ENCODE results near the gene PXDC1.

The PXDC1 gene

GRCh38 chr6:3729603-3730344, 21.7 kb downstream of the PXDC1 start:
- no peak for DNase-seq (ENCODE audit: low read depth)
- no peak overlapping the region for H3K4me3 ChIP-seq (ENCODE audit: low read depth, low read length)
- TF ChIP-seq MAX (IDR thresholded peaks at IDR 0.05; ENCODE audit: low read depth, low read length) = no peak
- TF ChIP-seq CTCF (IDR thresholded peaks at IDR 0.05; ENCODE audit: low read depth, low read length) = no peak
- TF ChIP-seq POLR2A (IDR thresholded peaks at IDR 0.05; ENCODE audit: extremely low read depth, insufficient read length) = no peak
- TF ChIP-seq MYC (IDR thresholded peaks at IDR 0.05; ENCODE audit: low read depth, low read length) = no peak

- no peak overlapping the region for H3K4me3 ChIP-seq (ENCODE audit: low read depth, low read length)
- no peak for DNase-seq (ENCODE audit: low read depth)
- TF ChIP-seq MYC (IDR thresholded peaks at IDR 0.05; ENCODE audit: low read depth, low read length) (no peak), POLR2A (IDR thresholded peaks at IDR 0.05; ENCODE audit: extremely low read depth, insufficient read length) (no peak), MAX (IDR thresholded peaks at IDR 0.05; ENCODE audit: low read depth, low read length) (no peak), CTCF (IDR thresholded peaks at IDR 0.05; ENCODE audit: low read depth, low read length) (no peak)
These were observed 23.9 kb downstream of the PXDC1 start for GRCh38 chr6:3727593-3728108.

GRCh38 chr6:3727036-3727435, 24.5 kb downstream of the PXDC1 start:
- TF ChIP-seq CTCF (IDR thresholded peaks at IDR 0.05; ENCODE audit: low read depth, low read length) (no peak), POLR2A (IDR thresholded peaks at IDR 0.05; ENCODE audit: extremely low read depth, insufficient read length) (no peak), MYC (IDR thresholded peaks at IDR 0.05; ENCODE audit: low read depth, low read length) (no peak)
- no peak overlapping the region for H3K4me3 ChIP-seq (ENCODE audit: low read depth, low read length)
- DNase-seq (ENCODE audit: low read depth) = no peak

GRCh38 chr6:3726421-3726820, 25.1 kb downstream of the PXDC1 start:
- no peak for TF ChIP-seq MAX (IDR thresholded peaks at IDR 0.05; ENCODE audit: low read depth, low read length)
- no peak for TF ChIP-seq CTCF (IDR thresholded peaks at IDR 0.05; ENCODE audit: low read depth, low read length)
- TF ChIP-seq MYC (IDR thresholded peaks at IDR 0.05; ENCODE audit: low read depth, low read length) = no peak
- TF ChIP-seq POLR2A (IDR thresholded peaks at IDR 0.05; ENCODE audit: extremely low read depth, insufficient read length) = no peak
- no peak overlapping the region for H3K4me3 ChIP-seq (ENCODE audit: low read depth, low read length)
- DNase-seq (ENCODE audit: low read depth) = no peak

GRCh38 chr6:3725145-3726047, 26.1 kb downstream of the PXDC1 start:
- DNase-seq (ENCODE audit: low read depth) = no peak
- no peak for TF ChIP-seq MAX (IDR thresholded peaks at IDR 0.05; ENCODE audit: low read depth, low read length)
- TF ChIP-seq POLR2A (IDR thresholded peaks at IDR 0.05; ENCODE audit: extremely low read depth, insufficient read length) = no peak
- TF ChIP-seq CTCF (IDR thresholded peaks at IDR 0.05; ENCODE audit: low read depth, low read length) = no peak
- TF ChIP-seq MYC (IDR thresholded peaks at IDR 0.05; ENCODE audit: low read depth, low read length) = no peak

More at GRCh38 chr6:3725145-3726047, 26.1 kb downstream of the PXDC1 start:
- no peak overlapping the region for H3K4me3 ChIP-seq (ENCODE audit: low read depth, low read length)

Data from NB4 (cell line).